HFFc6 (cell line): Measurements from ENCODE around the gene LINGO3. TPM values are rescaled to one million over a fixed set of nuclear protein-coding genes. Genes with fewer than 3 reads are reported as not detected.

Source experiments
- DNase-seq: peaks from one replicate; pipeline ENCODE4 v3.0.0-alpha.2; 2018
- H3K27ac Mint-ChIP-seq: 2 replicates; pipeline ENCODE4 v1.8.0; 2020; ENCODE audit warnings: mild to moderate bottlenecking, mixed read lengths
- H3K27me3 Mint-ChIP-seq: 2 replicates; pipeline ENCODE4 v1.8.0; 2021; ENCODE audit warnings: mild to moderate bottlenecking, moderate library complexity, mixed read lengths; ENCODE audit not compliant: insufficient read depth
- H3K36me3 Mint-ChIP-seq: 2 replicates; pipeline ENCODE4 v1.8.0; 2021; ENCODE audit warnings: low read depth, mixed read lengths
- H3K4me1 Mint-ChIP-seq: 2 replicates; pipeline ENCODE4 v1.8.0; 2020; ENCODE audit warnings: low read depth, mixed read lengths
- H3K4me3 Mint-ChIP-seq: 2 replicates; pipeline ENCODE4 v1.8.0; 2020; ENCODE audit warnings: mild to moderate bottlenecking, moderate library complexity, mixed read lengths
- H3K9me3 Mint-ChIP-seq: 2 replicates; pipeline ENCODE4 v1.8.0; 2020; ENCODE audit warnings: mild to moderate bottlenecking, mixed read lengths
- CTCF ChIP-seq: fragments of 200-600 bp; sonication (generic); IDR thresholded peaks from 2 replicates; pipeline ENCODE4 v1.5.0; 2021; ENCODE audit warnings: antibody characterized with exemption, mild to moderate bottlenecking
- total RNA-seq, 6 experiments: library from RNA; stranded (reverse); fragmentation: NEBNext Ultra II Directional; extraction: Animal tissue kit (Norgen Biotek cat#: 25700); gene quantifications; 2 replicates in 1 of 6; 3 replicates in 5 of 6; pipeline ENCODE4 v1.2.3, GENCODE V29; 2021

LINGO3 gene
- total RNA-seq, 6 experiments from 2014 or later, result not detected

- Mint-ChIP-seq H3K27me3 (peaks cover 7% of the 10 kb centered on the region; the same call in 1 of the 2 replicates), H3K36me3 (peaks cover 25% of the 10 kb centered on the region), H3K4me1 (peaks cover 36% of the 10 kb centered on the region), H3K4me3 (peak overlapping the region; percentile 100), H3K9me3 (no peaks in the 10 kb centered on the region), H3K27ac (peak overlapping the region; percentile 99)
- no peak for TF ChIP-seq CTCF
- peak; percentile 73 for DNase-seq
Observed at GRCh38 chr19:2327773-2328400, 19.9 kb upstream of the LINGO3 start.

- peaks cover 25% of the 10 kb centered on the region for H3K36me3 Mint-ChIP-seq
- peaks cover 36% of the 10 kb centered on the region for H3K4me1 Mint-ChIP-seq
- peak overlapping the region; percentile 99 for H3K27ac Mint-ChIP-seq
- H3K27me3 Mint-ChIP-seq, result peaks cover 7% of the 10 kb centered on the region; the same call in 1 of the 2 replicates
- no peak for DNase-seq
- no peaks in the 10 kb centered on the region for H3K9me3 Mint-ChIP-seq
- TF ChIP-seq CTCF, result no peak
- peak overlapping the region; percentile 100 for H3K4me3 Mint-ChIP-seq
Observed at GRCh38 chr19:2326699-2327360, 18.9 kb upstream of the LINGO3 start.

- no peaks in the 10 kb centered on the region for H3K9me3 Mint-ChIP-seq
- DNase-seq, result no peak
- H3K27me3 Mint-ChIP-seq, result peaks cover 7% of the 10 kb centered on the region; the same call in 1 of the 2 replicates
- no peak overlapping the region for H3K4me3 Mint-ChIP-seq
- peaks cover 25% of the 10 kb centered on the region for H3K36me3 Mint-ChIP-seq
- H3K27ac Mint-ChIP-seq, result no peak overlapping the region
- H3K4me1 Mint-ChIP-seq, result peaks cover 36% of the 10 kb centered on the region
- TF ChIP-seq CTCF, result no peak
Observed at GRCh38 chr19:2325281-2326046, 17.5 kb upstream of the LINGO3 start.

- Mint-ChIP-seq H3K9me3 (no peaks in the 10 kb centered on the region), H3K27me3 (peaks cover 7% of the 10 kb centered on the region; the same call in 1 of the 2 replicates), H3K4me1 (peaks cover 25% of the 10 kb centered on the region), H3K36me3 (peaks cover 24% of the 10 kb centered on the region), H3K4me3 (no peak overlapping the region), H3K27ac (no peak overlapping the region)
- TF ChIP-seq CTCF, result no peak
- DNase-seq, result no peak
Observed at GRCh38 chr19:2324220-2324948, 16.4 kb upstream of the LINGO3 start.

GRCh38 chr19:2323707-2324106 is 15.8 kb upstream of the LINGO3 start:
- Mint-ChIP-seq H3K36me3 (peaks cover 19% of the 10 kb centered on the region), H3K27me3 (peaks cover 5% of the 10 kb centered on the region; the same call in 1 of the 2 replicates), H3K27ac (no peak overlapping the region), H3K4me1 (peaks cover 22% of the 10 kb centered on the region), H3K9me3 (no peaks in the 10 kb centered on the region), H3K4me3 (no peak overlapping the region)
- TF ChIP-seq CTCF, result no peak
- DNase-seq, result no peak
